ENCODE results near the gene AKT1.
"Not testable (repeated sequence)": the region's sequence is repeated elsewhere in the genome, so short reads cannot be mapped to it uniquely, and the experiment has no call there.

The AKT1 gene

DNA sequence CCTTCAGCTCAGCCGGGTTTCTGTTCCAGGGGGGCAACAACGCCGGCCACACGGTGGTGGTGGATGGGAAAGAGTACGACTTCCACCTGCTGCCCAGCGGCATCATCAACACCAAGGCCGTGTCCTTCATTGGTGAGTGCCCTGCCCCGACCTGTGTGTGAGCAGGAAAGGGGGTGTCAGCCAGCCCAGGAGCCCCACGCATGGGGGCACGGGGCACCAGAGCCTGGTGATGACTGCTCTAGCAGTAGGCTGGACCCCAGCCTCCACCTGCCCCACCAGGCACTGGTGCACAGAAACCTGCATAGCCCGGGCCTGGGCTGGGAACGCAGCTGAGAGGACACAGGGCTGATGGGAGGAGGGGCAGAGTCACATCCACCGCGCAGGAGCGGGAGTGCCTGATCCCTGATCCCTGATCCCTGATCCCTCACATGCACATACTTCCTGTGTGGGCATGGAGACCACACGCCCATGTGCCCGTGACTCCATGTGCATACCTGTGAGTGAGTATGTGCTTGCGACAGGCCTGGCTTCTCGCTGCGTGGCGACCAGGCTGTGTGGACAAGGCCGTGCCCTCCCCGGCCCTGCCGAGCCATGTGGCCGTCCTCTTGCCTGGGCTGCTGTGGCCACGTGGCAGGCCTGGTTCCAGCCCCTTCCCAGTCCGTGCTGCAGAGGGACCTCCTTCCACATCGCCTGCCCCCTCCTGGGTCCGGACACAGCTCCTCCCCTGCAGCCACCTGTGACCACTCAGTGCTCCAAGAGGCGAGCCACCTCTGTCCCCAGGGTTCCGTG lies 60.4 kb downstream of the AKT1 start:
- no peak for DNase-seq

GRCh38 chr14:104734601-104734990 lies 61.0 kb downstream of the AKT1 start:
- DNase-seq = no peak

DNA sequence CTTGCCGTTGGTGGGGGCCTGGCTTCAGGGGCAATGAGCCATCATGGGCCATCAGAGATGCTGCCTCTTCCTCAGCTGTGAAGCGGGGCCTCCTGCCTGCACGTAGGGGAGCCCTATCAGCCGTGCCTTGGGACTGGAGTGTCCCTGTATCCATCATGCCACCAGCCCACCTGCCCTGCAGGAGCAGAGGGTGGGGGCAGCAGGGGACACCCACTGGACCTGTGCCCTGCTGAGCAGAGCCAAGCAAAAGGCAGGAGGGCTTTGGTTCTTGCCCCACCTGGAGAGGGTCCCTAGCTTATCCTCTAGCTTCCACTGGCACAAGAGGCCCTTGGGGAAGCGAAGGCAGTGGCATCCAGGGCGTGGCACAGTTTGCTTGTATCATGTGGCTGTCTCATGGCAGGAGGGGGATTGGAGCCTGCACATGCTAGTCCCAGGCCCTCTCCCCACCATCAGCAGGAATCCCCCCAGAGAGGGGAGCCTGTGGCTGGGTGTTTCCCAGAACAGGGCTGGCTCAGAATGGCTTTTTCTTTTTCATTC lies 61.4 kb downstream of the AKT1 start:
- DNase-seq = no peak

DNA sequence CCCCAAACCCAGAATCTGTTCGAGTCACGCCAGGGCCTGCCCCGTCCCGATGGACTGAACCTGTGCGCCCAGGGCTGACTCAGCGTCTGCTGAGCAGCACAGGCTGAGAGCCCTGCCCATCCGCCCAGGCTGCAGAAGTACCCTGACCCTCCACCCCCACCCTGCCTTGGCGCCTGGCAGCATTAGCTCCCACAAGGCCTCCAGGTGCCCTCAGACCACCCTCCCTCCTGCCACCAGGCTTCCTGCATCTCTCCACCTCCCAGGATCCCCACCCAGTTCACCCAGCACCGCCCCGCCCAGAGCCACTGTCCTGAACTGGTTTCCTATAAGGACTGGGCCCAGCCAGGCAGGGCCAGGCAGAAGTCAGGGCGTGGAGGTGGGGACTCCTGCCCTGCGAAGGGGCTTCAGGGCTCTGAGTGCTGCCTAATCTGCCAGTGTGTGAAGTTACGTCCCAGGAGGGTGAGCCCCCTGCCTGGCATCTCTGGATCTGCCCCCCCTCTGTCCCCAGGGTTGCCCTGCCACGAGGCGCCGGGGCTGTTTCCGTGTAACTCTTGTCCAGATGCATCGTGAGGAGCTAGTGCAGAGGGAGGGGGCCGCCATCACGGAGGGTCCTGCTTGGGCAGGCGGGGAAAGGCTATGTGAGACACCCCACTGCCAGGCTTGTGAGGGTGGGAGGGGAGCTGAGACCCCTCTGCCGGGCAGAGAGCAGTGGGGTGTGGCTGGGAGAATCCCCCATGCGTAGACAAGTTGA lies 62.4 kb downstream of the AKT1 start:
- no peak for DNase-seq

- no peak for DNase-seq
Observed at GRCh38 chr14:104732355-104732804, 63.2 kb downstream of the AKT1 start.

DNA sequence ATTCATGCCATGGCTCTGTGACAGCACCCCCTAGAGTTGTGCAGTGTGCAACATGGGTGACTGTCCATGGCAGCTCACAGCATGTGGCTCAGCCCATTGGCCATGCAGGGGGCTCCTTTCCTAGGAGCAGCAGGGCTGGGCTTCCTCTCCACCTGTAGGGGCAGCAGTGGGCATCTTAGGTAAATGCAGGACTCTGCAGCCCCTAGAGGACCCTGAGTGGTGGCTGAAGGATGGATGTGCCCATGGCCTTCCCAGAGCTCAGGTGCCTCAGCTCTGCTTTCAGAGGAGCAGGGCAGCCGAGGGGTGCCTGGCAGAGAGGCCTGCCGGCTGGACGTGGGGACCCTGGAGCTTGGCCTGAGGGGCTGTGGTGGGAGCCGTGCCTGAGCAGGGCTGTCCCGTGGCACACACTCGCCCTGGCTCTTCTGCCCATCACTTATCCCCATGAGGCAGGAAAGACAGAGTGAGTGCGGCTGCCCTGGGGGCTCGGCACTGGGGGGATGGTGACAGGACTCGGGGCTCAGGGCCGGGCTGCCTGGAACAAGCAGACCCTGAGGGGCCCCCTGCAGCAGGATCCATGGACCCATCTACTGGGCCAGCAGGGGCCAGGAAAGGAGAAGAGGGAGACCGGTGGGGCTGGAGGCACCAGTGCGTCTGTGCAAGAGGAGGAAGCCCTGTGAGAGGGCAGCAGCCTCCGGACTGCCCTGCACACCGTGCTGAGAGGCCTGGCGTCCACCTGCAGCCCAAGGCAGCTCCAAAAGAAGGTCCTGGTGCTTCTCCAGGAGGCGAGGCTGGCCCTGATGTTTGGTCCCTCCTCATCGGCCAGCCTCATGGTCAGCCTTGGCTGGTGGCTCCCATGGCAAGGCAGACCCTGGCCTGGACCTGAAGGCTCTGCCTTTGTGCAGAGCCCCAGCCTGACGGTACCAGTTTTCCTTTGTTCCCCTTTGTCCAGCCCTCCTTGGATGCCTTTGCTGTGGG lies 63.9 kb downstream of the AKT1 start:
- DNase-seq = no peak

DNA sequence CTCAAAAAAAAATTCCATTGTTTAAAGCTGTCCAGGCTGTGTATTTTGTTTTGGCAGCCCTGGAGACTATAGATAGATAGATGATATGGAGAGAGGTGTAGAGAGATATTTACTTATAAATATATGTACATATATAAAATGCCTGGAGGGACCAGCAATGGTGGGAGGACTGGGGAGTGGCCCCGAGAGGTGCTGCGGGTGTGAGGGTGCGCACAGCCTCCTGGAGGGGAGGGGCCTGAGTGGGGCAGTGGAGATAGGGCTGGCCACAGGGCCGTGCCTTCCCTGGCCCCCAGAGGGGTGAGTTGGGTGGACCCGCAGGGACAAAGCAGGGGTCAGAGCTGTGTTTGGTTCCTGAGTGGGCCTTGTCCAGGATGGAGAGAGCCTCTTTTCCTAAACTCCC lies 65.1 kb downstream of the AKT1 start:
- no peak for DNase-seq

DNA sequence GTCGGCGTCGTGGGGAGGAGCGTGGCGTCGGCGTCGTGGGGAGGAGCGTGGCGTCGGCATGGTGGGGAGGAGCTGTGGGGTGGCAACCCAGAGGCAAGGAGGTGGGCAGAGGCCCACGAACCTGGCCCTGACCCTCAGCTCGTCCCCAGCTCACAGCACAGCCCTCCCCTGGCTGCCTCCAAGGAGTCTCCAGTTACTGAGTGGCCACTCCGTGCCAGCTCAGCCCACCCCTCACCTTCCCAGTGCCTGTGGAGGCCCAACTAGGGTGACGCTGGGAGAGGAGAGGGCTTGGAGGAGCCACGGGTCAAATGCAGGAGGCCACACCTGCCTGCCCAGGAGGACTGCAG lies 65.7 kb downstream of the AKT1 start:
- no peak for DNase-seq

GRCh38 chr14:104729176-104729834 lies 66.2 kb downstream of the AKT1 start:
- DNase-seq = not testable (repeated sequence)

- no peak for DNase-seq
Observed at GRCh38 chr14:104728631-104729030, 66.9 kb downstream of the AKT1 start.

DNA sequence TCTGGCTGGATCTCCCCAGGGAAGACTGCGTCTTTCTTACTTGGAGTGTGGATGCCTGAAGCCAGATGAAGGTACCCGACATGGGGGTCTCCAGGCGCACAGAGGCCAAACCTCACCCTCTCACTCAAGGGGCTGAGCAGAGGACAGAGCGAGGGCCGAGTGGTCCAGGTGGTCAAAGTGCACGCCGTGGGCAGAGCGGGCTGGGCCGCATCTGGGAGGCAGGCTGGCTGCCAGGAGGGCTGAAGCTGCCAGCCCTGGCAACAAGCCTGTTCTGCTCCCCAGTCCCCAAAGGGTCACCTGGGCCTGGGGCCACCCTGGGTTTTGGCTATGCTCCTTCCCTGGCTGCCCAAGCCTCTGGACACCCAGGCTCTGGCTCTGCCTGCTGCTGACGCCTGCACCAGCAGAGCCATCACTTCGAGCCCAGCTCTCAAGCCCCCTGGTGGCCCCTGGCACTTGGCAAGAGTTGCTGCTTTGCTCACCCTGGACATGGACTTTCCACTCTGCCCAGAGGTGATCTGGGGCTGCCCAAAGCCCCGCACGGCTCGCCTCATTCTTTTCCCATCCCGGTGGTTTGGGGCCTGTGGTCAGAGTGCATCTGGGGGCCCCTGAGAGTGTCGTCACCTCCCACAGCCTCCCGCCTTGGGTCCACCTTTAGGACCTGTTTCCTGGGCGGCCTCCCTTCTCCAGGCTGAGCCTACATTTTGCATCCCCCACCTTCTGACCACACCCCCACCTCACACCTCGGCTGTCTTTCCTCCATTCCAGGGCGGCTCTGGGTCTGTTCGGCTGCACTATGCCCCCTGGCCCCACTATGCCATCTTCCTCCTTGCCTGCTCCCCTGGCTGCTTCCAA lies 68.7 kb downstream of the AKT1 start:
- DNase-seq = no peak

DNA sequence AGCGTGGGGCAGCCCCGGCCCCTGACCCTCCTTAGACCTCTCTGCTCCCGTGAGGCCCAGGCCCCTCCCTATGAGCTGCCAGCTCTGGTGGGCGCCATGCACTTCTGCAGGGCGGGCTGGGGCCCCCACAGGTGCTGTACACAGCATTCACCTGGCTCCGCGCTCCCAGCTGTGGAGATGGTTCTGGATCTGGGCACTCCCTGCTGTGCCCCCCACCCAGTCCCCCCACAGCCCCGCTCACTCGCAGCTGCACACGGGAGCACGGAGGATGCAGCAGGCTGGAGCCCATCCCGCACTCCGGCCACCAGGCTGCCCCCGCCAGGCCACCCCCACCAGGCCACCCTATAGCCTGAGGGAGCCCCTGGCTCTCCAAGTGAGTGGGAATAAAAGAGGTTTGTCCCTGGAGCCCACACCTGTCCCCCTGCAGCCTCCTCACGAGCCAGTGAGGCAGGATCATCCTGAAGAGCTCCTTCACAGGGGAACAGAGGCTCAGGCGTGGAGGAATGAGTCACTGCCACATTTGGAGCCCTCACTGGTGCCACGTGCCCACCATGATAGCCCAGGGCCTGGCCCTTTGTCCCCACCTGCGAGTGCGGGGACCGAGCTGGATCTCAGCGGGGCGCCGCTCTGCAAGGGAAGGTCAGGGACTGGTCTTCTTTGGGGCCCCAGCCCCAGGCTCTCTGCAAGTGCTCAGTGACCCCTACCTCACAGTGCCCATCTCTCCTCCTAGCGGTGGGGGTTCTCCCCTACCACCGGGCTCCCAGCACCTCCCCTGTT lies 69.6 kb downstream of the AKT1 start:
- no peak for DNase-seq

GRCh38 chr14:104724981-104725771 lies 70.4 kb downstream of the AKT1 start:
- DNase-seq = peak; percentile 48

DNA sequence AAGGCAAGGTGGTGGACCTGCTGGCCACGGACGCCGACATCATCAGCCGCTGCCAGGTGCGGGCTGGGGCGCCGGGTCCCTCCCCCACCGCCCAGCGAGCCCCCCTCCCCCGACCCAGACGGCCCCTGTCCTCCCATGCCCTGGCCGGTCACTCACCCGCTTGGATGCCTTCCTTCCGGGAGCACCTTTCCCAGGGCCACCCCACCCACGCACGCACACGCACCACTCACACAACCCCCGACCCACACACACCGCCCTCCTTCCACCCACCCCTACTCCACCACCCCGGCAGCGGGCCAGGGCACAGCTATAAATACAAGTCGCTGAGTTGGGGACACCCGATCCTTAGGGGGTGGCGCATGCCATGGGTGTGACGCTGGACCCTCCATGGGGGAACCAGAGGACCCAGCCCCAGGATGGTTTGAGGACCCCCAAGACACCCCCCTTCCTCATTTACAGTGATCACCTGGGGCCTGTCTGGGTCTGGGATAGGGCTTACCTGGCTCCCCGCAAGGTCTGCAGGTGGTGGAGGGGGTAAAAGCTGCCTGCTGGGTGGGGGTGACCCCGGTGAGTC lies 71.1 kb downstream of the AKT1 start:
- no peak for DNase-seq

DNA sequence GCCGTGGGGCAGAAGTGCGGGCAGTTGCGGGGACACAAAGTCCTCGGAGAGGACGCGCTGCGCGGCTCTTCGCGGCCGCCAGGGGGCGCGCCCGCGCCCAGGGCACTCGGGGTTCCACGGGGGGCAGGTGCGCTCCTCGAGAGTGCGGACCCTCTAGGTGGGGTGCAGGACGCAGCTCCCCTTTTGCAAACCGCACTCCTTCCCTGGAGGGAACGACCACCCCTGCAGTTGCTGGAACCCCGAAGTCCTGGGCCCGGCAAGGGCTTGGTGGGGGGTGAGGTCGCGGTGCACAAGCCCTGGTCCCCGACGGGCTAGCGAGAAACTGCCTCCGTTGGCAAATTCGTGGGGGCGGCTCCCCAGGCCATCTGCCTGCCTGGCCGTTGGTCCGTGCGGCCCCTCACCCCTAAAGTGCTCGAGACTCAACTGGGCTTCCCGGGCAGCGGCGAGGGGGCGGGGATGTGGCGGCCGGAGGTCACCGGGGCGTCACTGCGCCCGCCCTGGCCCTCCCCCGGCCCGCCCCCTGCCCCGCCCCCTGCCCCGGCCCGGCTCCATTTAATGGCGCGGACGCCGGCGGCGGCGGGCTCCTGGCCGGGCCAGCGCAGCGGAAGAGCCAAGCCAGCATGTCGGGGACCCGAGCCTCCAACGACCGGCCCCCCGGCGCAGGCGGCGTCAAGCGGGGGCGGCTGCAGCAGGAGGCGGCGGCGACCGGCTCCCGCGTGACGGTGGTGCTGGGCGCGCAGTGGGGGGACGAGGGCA lies 71.7 kb downstream of the AKT1 start, which contains the start of gene ADSS1:
TSS of gene ADSS1 (plus strand) at position 579 of the 756 bp plus-strand sequence. CDS start at position 621, 42 bp downstream.
- DNase-seq = no peak

- DNase-seq = no peak
Observed at GRCh38 chr14:104722938-104723650, 72.5 kb downstream of the AKT1 start.
